ENCODE data around the gene CLRN2.

Gene CLRN2

DNA sequence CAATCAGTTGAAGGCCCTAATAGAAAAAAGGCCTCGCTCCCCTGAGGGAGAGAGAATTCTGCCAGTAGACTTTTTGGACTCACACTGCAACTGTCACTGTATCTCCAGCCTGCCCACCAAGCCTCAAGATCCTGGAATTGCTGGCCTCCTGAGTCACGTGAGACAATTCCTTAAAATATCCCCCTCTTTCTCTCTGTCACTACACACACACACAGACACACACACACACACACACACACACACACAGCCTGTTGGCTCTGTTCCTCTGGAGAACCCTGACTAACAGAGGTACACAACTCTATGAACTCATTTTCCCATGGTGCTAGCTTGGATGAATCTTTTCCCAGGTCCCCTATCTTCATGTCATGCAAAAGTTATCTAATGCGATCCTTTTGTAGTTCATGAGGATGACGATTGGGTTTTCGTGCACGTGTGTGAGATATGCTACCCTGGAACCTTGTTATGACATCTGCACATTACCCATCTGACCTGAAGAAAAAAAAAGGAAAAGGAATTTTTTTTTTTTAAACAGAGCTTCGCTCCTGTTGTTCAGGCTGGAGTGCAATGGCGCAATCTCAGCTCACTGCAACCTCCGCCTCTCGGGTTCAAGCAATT lies 13.7 kb downstream of the CLRN2 start:
- Histone ChIP-seq H3K4me3 (IDR thresholded peaks at IDR 0.05; ENCODE audit: insufficient read depth, low read depth, low read length) (no peak overlapping the region), H3K79me2 (ENCODE audit: insufficient read depth, low read depth) (no peaks in the 10 kb centered on the region), H2AFZ (ENCODE audit: low read depth) (no peak overlapping the region), H3K27me3 (ENCODE audit: insufficient read depth, low read depth) (no peaks in the 10 kb centered on the region), H3K4me2 (no peak overlapping the region), H4K20me1 (ENCODE audit: insufficient read depth) (no peaks in the 10 kb centered on the region), H3K27ac (no peak overlapping the region), H3K4me1 (ENCODE audit: low read depth, poor library complexity, severe bottlenecking) (peaks cover 44% of the 10 kb centered on the region), H3K9ac (no peak overlapping the region), H3K36me3 (ENCODE audit: insufficient read depth) (no peaks in the 10 kb centered on the region)
- TF ChIP-seq, protein P1, sequence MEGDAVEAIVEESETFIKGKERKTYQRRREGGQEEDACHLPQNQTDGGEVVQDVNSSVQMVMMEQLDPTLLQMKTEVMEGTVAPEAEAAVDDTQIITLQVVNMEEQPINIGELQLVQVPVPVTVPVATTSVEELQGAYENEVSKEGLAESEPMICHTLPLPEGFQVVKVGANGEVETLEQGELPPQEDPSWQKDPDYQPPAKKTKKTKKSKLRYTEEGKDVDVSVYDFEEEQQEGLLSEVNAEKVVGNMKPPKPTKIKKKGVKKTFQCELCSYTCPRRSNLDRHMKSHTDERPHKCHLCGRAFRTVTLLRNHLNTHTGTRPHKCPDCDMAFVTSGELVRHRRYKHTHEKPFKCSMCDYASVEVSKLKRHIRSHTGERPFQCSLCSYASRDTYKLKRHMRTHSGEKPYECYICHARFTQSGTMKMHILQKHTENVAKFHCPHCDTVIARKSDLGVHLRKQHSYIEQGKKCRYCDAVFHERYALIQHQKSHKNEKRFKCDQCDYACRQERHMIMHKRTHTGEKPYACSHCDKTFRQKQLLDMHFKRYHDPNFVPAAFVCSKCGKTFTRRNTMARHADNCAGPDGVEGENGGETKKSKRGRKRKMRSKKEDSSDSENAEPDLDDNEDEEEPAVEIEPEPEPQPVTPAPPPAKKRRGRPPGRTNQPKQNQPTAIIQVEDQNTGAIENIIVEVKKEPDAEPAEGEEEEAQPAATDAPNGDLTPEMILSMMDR (conservative IDR thresholded peaks at IDR 0.05; ENCODE audit: low read depth, low read length) = no peak

DNA sequence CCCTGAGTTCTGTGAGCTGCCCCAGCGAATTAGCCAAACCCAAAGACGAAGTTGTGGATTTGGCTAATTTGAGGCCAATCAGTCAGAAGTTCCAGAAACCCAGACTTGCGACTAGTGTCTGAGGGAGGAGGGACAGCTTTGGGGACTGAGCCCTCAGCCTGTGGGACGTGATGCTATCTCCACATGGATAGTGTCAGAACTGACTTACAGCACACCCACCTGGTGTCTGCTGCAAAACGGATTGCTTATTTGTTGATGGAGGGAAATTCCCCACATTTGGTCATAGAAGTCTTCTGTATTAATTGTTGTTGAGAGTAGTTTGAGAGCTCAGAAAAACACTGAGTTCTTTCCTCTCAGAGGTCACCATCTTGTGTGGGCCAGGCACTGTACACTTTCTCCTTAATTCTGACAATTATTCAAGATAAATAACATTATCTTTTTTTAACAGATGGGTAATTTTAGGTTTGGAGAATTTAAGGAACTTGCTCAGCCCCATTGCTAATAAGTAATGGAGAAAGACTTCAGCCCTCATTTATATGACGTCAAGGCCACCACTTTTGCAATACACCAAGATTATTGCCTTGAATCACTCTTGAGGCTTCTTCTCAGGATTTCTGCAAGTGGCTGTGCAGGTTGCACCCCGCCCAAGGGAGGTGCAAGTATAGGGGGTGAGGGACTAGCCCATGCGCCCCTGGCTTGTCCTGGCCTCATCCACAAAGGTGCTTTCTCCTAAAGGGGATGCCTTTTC lies 16.7 kb downstream of the CLRN2 start:
- Histone ChIP-seq H4K20me1 (ENCODE audit: insufficient read depth) (no peaks in the 10 kb centered on the region), H3K4me1 (ENCODE audit: low read depth, poor library complexity, severe bottlenecking) (peaks cover 65% of the 10 kb centered on the region), H3K4me3 (IDR thresholded peaks at IDR 0.05; ENCODE audit: insufficient read depth, low read depth, low read length) (no peak overlapping the region), H3K9ac (peak overlapping the region; percentile 26; the same call in 1 of the 2 replicates), H2AFZ (ENCODE audit: low read depth) (peak overlapping the region; percentile 52), H3K27me3 (ENCODE audit: insufficient read depth, low read depth) (no peaks in the 10 kb centered on the region), H3K36me3 (ENCODE audit: insufficient read depth) (no peaks in the 10 kb centered on the region), H3K27ac (peak overlapping the region; percentile 83), H3K4me2 (peak overlapping the region; percentile 37; the same call in 1 of the 2 replicates), H3K79me2 (ENCODE audit: insufficient read depth, low read depth) (no peaks in the 10 kb centered on the region)
- TF ChIP-seq, protein P1 (conservative IDR thresholded peaks at IDR 0.05; ENCODE audit: low read depth, low read length) = no peak

- Histone ChIP-seq H3K27ac (peak overlapping the region; percentile 91), H4K20me1 (ENCODE audit: insufficient read depth) (no peaks in the 10 kb centered on the region), H3K27me3 (ENCODE audit: insufficient read depth, low read depth) (no peaks in the 10 kb centered on the region), H3K4me3 (IDR thresholded peaks at IDR 0.05; ENCODE audit: insufficient read depth, low read depth, low read length) (no peak overlapping the region), H3K4me2 (peak overlapping the region; percentile 79), H3K4me1 (ENCODE audit: low read depth, poor library complexity, severe bottlenecking) (peaks cover 60% of the 10 kb centered on the region), H3K79me2 (ENCODE audit: insufficient read depth, low read depth) (no peaks in the 10 kb centered on the region), H2AFZ (ENCODE audit: low read depth) (peak overlapping the region; percentile 66; the same call in 1 of the 2 replicates), H3K9ac (peak overlapping the region; percentile 70; the same call in 1 of the 2 replicates), H3K36me3 (ENCODE audit: insufficient read depth) (no peaks in the 10 kb centered on the region)
- TF ChIP-seq, protein P1 (conservative IDR thresholded peaks at IDR 0.05; ENCODE audit: low read depth, low read length) = no peak
These were observed 19.7 kb downstream of the CLRN2 start for GRCh38 chr4:17534705-17535104.

DNA sequence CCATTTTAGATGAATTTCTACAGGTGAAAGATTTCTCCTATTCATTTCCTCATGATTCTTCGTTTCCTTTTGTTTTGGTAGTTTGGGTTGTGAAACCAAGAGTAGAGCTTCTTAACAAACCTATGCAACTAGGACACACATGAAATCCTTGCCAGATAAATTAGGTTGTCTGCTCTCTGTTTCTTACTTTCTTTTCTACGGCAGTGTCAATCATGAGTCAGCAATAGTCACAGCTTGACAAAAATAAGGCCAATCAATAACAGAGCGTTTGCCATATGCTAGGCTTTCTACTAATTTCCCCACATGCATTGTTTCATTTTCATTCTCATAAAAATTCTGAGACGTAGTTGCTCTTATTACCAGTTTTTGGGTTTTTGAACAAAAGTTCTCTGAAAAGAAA lies 20.3 kb downstream of the CLRN2 start:
- Histone ChIP-seq H2AFZ (ENCODE audit: low read depth) (peak overlapping the region; percentile 66), H3K4me3 (IDR thresholded peaks at IDR 0.05; ENCODE audit: insufficient read depth, low read depth, low read length) (no peak overlapping the region), H3K27me3 (ENCODE audit: insufficient read depth, low read depth) (no peaks in the 10 kb centered on the region), H4K20me1 (ENCODE audit: insufficient read depth) (no peaks in the 10 kb centered on the region), H3K4me2 (peak overlapping the region; percentile 79), H3K27ac (peak overlapping the region; percentile 91), H3K79me2 (ENCODE audit: insufficient read depth, low read depth) (no peaks in the 10 kb centered on the region), H3K9ac (peak overlapping the region; percentile 70), H3K36me3 (ENCODE audit: insufficient read depth) (no peaks in the 10 kb centered on the region), H3K4me1 (ENCODE audit: low read depth, poor library complexity, severe bottlenecking) (peaks cover 54% of the 10 kb centered on the region)
- TF ChIP-seq, protein P1 (conservative IDR thresholded peaks at IDR 0.05; ENCODE audit: low read depth, low read length) = no peak

All from KMS-11 (cell line).